Kidney epithelial cell (primary cell): ENCODE data around the gene FHOD1. TPM values are rescaled to one million over a fixed set of nuclear protein-coding genes. Genes with fewer than 3 reads are reported as not detected.

ENCODE experiments used
- DNase-seq: peaks from one replicate; pipeline ENCODE4 v3.0.0-alpha.2; 2010; ENCODE audit warnings: low read depth
- H3K27me3 ChIP-seq: 2 replicates; pipeline ENCODE4 v1.6.0; 2011; ENCODE audit warnings: low read length; ENCODE audit not compliant: control insufficient read depth, insufficient read depth
- H3K36me3 ChIP-seq: 2 replicates; pipeline ENCODE4 v1.5.1; 2011; ENCODE audit warnings: low read length; ENCODE audit not compliant: control insufficient read depth, insufficient read depth
- H3K4me3 ChIP-seq: 2 replicates; pipeline ENCODE4 v1.5.1; 2011; ENCODE audit warnings: low read depth, mild to moderate bottlenecking, control low read depth, low read length
- total RNA-seq: library from RNA; depleted of rRNA; stranded (reverse); fragments of >200 nt; gene quantifications from 2 replicates; pipeline ENCODE4 v1.2.3, GENCODE V29; 2015
- TF ChIP-seq, protein P1 (sequence below): IDR thresholded peaks from 2 replicates; pipeline ENCODE4 v1.5.1; 2011; ENCODE audit warnings: mild to moderate bottlenecking, moderate library complexity, low read length, control low read depth, inconsistent platforms; ENCODE audit not compliant: insufficient read depth, poor library complexity, severe bottlenecking

FHOD1 gene
- total RNA-seq, 1 donor from 2014 or later: 3.8 TPM

DNA sequence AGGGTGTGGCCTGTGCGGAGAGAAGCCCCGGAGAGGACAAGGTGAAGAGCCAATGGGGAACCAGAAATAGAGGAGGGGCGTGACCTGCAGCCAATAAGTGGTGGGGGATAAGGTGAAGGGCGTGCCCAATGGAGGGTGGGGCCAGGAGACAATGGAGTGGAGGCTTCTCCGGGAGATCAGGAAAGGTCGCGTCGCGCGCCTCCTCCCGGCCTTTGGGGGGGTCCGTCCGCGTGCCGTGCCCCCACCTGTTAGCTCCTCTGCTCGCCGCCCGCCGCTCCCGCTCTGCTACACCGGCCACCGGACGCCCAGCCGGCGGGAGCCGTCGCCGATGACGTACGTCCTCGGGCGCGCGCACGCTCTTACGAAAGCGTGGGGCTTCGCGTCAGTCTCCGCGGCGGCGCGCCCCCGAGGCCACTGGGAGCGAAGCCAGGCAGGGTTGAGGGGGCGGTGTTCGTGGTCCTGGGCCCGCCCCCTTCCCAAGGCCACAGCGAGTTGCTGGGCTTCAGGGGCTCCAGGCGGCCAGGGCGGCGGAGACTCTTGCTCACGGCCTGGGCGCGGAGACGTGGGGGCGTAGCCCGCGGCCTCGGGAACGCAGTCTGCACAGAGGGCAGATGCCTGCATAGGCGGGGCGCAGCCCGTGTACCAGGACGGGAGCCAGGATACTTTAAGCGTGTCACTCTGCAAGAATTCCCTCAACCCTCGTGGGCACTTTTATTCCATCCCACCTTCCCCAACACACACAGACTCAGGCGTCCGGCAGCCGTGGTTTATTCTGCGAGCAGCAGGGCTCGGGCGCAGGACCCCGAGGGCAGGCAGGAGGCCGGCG lies 63.4 kb downstream of the FHOD1 start, which contains the start of gene MATCAP1:
MATCAP1 (minus strand) TSS at position 337 of the 826 bp plus-strand sequence. CDS start 3,353 bp downstream, outside the sequence.
- Histone ChIP-seq H3K27me3 (peaks cover 6% of the 10 kb centered on the region), H3K4me3 (peak within 1 kb of the TSS; percentile 63), H3K36me3 (no peaks in the 10 kb centered on the region)
- DNase-seq: peak; percentile 93
- TF ChIP-seq, protein P1, sequence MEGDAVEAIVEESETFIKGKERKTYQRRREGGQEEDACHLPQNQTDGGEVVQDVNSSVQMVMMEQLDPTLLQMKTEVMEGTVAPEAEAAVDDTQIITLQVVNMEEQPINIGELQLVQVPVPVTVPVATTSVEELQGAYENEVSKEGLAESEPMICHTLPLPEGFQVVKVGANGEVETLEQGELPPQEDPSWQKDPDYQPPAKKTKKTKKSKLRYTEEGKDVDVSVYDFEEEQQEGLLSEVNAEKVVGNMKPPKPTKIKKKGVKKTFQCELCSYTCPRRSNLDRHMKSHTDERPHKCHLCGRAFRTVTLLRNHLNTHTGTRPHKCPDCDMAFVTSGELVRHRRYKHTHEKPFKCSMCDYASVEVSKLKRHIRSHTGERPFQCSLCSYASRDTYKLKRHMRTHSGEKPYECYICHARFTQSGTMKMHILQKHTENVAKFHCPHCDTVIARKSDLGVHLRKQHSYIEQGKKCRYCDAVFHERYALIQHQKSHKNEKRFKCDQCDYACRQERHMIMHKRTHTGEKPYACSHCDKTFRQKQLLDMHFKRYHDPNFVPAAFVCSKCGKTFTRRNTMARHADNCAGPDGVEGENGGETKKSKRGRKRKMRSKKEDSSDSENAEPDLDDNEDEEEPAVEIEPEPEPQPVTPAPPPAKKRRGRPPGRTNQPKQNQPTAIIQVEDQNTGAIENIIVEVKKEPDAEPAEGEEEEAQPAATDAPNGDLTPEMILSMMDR: no peak

DNA sequence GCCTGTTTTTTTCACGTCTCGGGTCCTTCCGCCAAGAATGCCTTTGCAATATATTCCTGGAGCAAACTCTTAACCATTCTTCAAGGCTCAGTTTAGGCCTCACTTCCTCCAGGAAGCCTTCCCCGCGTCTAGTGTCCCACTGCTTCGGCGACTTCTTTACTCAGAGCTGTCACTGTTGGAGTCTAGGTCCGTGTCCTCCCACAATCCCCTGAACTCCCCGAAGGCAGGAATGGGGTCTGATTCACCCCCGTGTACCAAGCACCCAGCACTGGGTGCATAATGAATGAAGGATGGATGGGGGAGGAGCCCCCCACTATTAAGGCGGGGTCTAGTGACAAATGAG lies 64.0 kb downstream of the FHOD1 start:
- Histone ChIP-seq H3K4me3 (peak overlapping the region; percentile 63), H3K36me3 (no peaks in the 10 kb centered on the region), H3K27me3 (peaks cover 6% of the 10 kb centered on the region)
- TF ChIP-seq, protein P1: no peak
- DNase-seq: no peak

DNA sequence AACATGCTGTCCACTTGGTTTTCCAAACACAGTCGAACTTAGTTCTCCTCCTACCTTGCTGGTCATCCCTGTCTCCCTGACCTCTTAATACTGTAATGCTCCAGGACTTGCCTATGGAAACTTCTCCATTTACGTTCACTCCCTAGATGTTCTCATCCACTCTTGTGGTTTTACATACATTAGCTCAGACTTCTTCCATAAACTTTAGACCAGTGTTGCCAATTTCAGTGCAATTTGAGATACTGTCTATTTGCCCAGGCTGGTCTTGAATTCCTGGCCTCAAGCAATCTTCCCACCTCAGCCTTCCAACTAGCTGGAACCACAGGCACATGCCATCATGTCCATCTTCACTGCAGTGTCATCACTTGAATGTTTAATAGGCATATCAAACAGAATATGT lies 65.0 kb downstream of the FHOD1 start:
- TF ChIP-seq, protein P1: no peak
- DNase-seq: no peak
- H3K4me3 ChIP-seq: no peak overlapping the region
- no peaks in the 10 kb centered on the region for H3K36me3 ChIP-seq
- peaks cover 6% of the 10 kb centered on the region for H3K27me3 ChIP-seq

DNA sequence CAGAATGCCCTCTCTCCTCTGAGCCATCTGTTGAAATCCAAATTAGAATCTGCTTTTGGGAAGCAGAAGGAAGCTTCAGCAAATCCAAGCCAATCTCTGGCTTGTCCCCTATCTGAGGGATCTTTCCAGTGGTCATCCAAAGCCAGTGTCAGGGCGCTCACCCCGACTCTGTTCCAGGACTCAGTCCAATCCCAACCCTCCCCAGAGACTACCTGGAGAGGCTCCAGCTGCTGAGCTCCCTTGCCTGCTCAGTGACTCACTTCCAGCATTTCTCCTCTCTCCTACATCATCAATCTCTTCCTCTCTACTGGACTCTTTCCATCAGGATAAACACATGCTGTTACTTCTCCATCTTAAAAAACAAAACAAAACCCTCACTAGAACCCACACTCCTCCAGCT lies 65.9 kb downstream of the FHOD1 start:
- Histone ChIP-seq H3K36me3 (no peaks in the 10 kb centered on the region), H3K27me3 (peaks cover 6% of the 10 kb centered on the region), H3K4me3 (no peak overlapping the region)
- TF ChIP-seq, protein P1: no peak
- DNase-seq: no peak

DNA sequence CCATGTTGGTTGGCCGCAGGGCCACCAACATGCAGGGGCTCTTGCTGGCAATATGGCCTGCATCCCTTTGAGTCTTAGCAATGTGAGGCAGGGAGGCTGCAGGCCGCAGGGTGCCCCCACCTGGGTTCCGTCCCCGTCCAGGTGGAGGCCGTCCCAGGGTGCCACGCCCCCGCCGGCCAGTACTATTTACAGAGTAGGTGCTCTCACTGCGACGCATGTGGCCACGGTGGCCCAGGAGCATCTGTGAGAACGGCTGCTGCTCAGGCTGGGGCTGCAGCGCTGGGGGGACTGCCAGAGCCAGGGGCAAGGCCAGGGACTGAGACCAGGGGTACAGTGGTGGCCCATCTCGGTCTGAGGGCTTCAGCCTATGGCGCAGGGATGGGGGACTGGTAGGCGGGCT lies 67.1 kb downstream of the FHOD1 start:
- H3K27me3 ChIP-seq: peaks cover 6% of the 10 kb centered on the region
- TF ChIP-seq, protein P1: no peak
- no peak overlapping the region for H3K4me3 ChIP-seq
- DNase-seq: no peak
- H3K36me3 ChIP-seq: no peaks in the 10 kb centered on the region
